Brain microvascular endothelial cell (primary cell): ENCODE results near the gene CSNK1D.

Source experiments
- DNase-seq: peaks from one replicate; pipeline ENCODE4 v3.0.0-alpha.2; 2020
- H3K27ac ChIP-seq: fragments of 250-450 bp; sonication (Bioruptor Pico); 2 replicates; pipeline ENCODE4 v1.5.1; 2020; ENCODE audit warnings: mild to moderate bottlenecking, moderate library complexity
- H3K27me3 ChIP-seq: fragments of 250-450 bp; sonication (Bioruptor Pico); replicated peaks from 2 replicates; pipeline ENCODE4 v1.5.1; 2020; ENCODE audit warnings: mild to moderate bottlenecking
- H3K36me3 ChIP-seq: fragments of 250-450 bp; sonication (Bioruptor Pico); replicated peaks from 2 replicates; pipeline ENCODE4 v1.5.1; 2020; ENCODE audit warnings: mild to moderate bottlenecking
- H3K4me3 ChIP-seq: 2 replicates; pipeline ENCODE4 v1.5.1; 2011; ENCODE audit warnings: low read depth, mild to moderate bottlenecking, control low read depth, low read length, moderate library complexity
- in situ Hi-C: cut with HindIII; loops from 2 replicates; pipeline ENCODE4 v1.10.0; 2017; ENCODE audit warnings: low sequenced_read_pairs, low pct_ligation_motif_present
- TF ChIP-seq, protein P1 (sequence below): IDR thresholded peaks from 2 replicates; pipeline ENCODE4 v1.5.1; 2011; ENCODE audit warnings: low read depth, mild to moderate bottlenecking, moderate library complexity, low read length, control low read depth, inconsistent platforms; ENCODE audit errors: missing control alignments

Gene CSNK1D

DNA sequence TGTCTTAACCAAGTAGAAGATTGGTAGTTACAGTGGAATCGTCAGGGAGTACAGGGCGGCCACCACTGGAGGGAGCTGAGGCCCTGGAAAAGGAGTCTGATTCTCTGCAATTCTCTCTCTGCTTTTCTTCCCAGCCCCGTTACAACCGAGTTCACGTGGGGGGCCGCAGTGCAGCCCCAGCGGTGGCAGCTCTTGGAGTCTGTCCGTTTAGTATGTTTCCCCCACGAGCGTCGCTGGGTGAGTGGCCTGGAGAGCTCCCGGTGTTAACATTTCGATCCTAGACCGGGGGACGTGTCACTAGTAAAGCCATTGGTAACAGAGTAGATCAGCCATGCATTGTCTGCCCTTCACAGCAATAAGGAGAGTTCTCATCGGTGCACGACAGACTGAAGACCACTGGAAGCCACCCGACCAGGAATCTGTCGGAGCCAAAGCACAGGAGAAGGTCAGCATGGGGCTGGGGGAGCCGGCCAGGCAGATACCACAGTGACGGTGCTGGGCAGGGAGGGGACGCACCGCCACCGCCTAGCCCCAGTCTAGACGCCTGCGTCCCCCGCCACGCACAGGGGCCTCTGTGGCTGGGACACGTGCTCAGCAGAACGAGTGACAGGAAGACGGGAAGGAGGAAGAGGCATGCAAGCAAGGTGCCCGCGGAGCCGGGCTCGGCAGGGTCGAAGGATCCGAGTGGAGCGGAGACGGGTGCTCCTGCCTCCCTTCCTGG lies 28.9 kb downstream of the CSNK1D start:
- in situ Hi-C loops = no loop called here

DNA sequence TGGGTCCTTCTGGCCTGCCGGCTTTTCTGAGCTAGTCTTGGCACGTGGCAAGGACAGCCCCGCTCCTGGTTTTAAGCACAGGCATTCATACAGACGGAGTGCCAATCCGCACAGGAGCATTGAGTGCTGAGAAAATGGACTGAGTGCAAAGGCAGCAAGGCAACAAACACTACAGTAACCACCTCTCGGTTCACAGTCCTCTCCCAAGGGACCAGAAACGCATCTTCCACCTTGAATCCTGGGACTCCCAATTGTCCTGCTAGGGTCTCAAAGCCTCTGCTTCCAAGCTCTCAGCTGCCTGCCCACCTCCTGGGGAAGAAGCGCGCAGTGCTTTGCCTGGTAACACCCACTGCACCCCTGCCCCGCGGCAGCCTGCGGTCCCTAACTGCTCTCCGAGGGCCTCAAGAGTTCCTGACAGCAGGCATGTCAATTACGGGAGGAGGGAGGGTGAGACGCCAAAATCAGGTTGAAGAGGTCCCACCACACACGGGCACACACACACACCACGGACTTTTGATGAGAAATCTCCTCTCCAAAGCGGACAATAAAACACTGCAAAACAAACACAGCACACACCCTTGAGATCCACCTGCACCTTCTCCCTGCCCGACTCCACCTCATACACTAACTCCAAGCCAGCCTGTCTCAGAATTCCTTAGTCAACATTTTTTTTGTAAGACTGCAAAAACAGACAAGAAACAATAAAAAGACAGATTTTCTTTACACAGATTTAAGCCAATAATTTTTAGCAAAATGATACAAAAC lies 29.7 kb downstream of the CSNK1D start:
- peaks cover 75% of the 10 kb centered on the region for H3K36me3 ChIP-seq
- H3K4me3 ChIP-seq = no peak overlapping the region
- in situ Hi-C loops = no loop called here
- H3K27me3 ChIP-seq = no peaks in the 10 kb centered on the region
- no peak for DNase-seq
- TF ChIP-seq, protein P1, sequence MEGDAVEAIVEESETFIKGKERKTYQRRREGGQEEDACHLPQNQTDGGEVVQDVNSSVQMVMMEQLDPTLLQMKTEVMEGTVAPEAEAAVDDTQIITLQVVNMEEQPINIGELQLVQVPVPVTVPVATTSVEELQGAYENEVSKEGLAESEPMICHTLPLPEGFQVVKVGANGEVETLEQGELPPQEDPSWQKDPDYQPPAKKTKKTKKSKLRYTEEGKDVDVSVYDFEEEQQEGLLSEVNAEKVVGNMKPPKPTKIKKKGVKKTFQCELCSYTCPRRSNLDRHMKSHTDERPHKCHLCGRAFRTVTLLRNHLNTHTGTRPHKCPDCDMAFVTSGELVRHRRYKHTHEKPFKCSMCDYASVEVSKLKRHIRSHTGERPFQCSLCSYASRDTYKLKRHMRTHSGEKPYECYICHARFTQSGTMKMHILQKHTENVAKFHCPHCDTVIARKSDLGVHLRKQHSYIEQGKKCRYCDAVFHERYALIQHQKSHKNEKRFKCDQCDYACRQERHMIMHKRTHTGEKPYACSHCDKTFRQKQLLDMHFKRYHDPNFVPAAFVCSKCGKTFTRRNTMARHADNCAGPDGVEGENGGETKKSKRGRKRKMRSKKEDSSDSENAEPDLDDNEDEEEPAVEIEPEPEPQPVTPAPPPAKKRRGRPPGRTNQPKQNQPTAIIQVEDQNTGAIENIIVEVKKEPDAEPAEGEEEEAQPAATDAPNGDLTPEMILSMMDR = no peak
- no peak overlapping the region for H3K27ac ChIP-seq

More for the DNA sequence above, 28.9 kb downstream of the CSNK1D start:
- no peak overlapping the region for H3K27ac ChIP-seq
- H3K36me3 ChIP-seq = peaks cover 80% of the 10 kb centered on the region
- TF ChIP-seq, protein P1 = peak; percentile 79
- no peaks in the 10 kb centered on the region for H3K27me3 ChIP-seq
- DNase-seq = no peak
- H3K4me3 ChIP-seq = no peak overlapping the region

DNA sequence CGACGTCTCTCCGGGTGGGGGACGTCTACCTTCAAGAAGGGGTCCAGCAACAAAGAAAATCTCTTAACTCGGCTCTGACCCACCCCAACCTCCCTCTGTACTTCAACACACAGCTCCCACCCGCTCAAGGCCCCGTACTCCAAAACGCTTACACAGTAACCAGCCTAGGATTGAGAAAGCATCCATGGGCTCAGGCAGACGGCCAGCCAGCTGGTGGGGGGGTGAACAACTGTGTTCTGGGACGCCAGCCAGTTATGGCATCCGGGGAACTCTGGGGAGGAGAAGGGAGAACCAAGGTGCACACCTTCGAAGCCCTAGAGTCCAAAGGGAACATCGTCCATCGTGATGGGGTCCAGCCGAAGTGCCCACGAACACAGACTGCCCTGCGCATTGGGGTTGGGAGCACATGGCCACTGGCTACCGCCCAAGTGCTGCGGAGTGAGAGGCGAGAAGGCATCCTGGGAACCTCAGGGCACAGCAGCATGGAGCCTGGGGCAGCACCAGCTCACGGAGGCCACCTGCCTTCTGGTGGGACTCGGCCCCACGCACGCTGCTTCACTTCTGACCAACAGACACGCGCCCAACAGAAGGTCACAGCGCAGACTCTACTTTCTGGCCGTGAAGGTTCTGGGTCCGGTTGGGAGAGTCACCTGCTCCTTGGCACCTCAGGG lies 30.4 kb downstream of the CSNK1D start:
- H3K27ac ChIP-seq = no peak overlapping the region

DNA sequence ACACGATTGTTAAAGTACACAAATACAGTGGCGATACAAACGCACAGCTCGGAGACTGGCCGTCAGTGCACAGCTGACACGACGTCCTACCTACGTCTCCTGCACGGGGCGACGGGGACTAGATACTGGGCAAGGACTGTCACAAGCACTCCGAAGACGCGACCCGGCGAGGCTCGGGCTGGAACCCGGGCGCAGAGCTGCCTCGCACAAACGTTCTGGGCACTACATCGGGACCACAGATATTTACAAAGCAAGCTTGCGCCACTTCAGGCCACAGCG lies 30.9 kb downstream of the CSNK1D start:
- H3K27me3 ChIP-seq = no peaks in the 10 kb centered on the region
- TF ChIP-seq, protein P1 = no peak
- DNase-seq = no peak
- no peak overlapping the region for H3K4me3 ChIP-seq
- in situ Hi-C loops = no loop called here
- peaks cover 73% of the 10 kb centered on the region for H3K36me3 ChIP-seq
- H3K27ac ChIP-seq = no peak overlapping the region

More for the DNA sequence above, 30.4 kb downstream of the CSNK1D start:
- TF ChIP-seq, protein P1 = no peak
- H3K27me3 ChIP-seq = no peaks in the 10 kb centered on the region
- in situ Hi-C loops = no loop called here
- no peak overlapping the region for H3K4me3 ChIP-seq
- peaks cover 73% of the 10 kb centered on the region for H3K36me3 ChIP-seq
- peak; percentile 53 for DNase-seq

DNA sequence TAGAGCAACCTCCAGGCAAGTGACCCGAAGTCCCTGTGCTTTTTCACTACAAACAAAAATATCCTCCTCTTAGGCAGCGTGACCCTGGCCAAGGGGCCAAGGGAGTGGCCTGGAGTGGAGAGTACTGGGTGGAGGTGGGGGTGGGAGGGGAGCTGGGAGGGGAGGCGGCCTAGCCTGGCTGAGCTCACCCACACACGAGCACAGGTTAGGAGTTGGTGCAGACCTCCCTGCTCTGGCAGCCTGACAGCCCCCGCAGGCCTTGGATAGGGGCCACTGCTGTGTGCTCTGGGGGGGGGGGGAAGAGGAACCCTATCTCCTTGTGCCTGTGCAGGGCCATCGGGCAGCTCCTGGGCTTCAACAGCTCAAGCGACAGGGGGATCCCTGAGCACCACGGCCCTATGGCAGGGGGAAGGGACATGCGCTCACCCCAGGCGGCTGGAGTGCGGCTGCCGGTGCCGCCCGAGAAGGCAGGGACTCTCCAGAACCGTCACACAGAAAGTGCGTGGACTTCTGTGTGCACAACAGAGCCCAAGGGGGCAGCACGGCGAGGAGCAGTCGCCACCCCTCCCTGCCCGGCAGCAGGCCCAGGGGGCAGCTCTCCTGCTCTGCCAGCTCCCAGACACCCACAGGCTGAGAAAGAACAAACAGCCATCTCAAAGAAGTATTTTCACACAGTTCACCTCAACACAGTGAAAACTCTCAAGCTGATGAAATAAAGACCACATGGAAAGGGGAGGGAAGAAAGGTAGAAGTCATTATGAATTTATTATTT lies 31.4 kb downstream of the CSNK1D start:
- peak overlapping the region; percentile 24 for H3K27ac ChIP-seq
- no peak for DNase-seq
- H3K27me3 ChIP-seq = no peaks in the 10 kb centered on the region
- no peak overlapping the region for H3K4me3 ChIP-seq
- TF ChIP-seq, protein P1 = no peak
- peaks cover 73% of the 10 kb centered on the region for H3K36me3 ChIP-seq
- in situ Hi-C loops = no loop called here
